Measurements from ENCODE around the gene ACTRT3.
A peak's percentile ranks its signal among the peaks of the same experiment; 100 is the strongest.

ACTRT3 gene

GRCh38 chr3:169771497-169772304 lies 2.3 kb upstream of the ACTRT3 start (continued):
- TF ChIP-seq ZNF664 (tag by site-specific recombination; IDR thresholded peaks at IDR 0.05) = 0 out of 2 replicates have a peak, but pooled peaks have one; percentile 12
- TF ChIP-seq ZNF174 (tag by site-specific recombination; IDR thresholded peaks at IDR 0.05) = no peak
- no peak for TF ChIP-seq ZNF747 (tag by site-specific recombination; IDR thresholded peaks at IDR 0.05)
- no peak for TF ChIP-seq ZIC2 (tag by site-specific recombination; IDR thresholded peaks at IDR 0.05)
- TF ChIP-seq ZNF2 (tag by site-specific recombination; IDR thresholded peaks at IDR 0.05) = no peak
- TF ChIP-seq ZNF529 (tag by site-specific recombination; IDR thresholded peaks at IDR 0.05; ENCODE audit: insufficient replicate concordance) = no peak
- TF ChIP-seq FEZF1 (tag by site-specific recombination; IDR thresholded peaks at IDR 0.05) = peak; percentile 44; the same call in 1 of the 2 replicates
- TF ChIP-seq SALL2 (tag by site-specific recombination; IDR thresholded peaks at IDR 0.05; ENCODE audit: borderline replicate concordance) = no peak
- TF ChIP-seq ZNF398 (tag by site-specific recombination; IDR thresholded peaks at IDR 0.05) = no peak
- peak; percentile 69 for TF ChIP-seq ZBTB17 (tag by site-specific recombination; IDR thresholded peaks at IDR 0.05)
- peak; percentile 90 for TF ChIP-seq ZEB2 (tag by site-specific recombination; IDR thresholded peaks at IDR 0.05)
- TF ChIP-seq ZNF624 (tag by site-specific recombination; IDR thresholded peaks at IDR 0.05) = no peak
- TF ChIP-seq ZNF555 (tag by site-specific recombination; conservative IDR thresholded peaks at IDR 0.05) = no peak
- TF ChIP-seq ZNF169 (tag by site-specific recombination; IDR thresholded peaks at IDR 0.05) = no peak
- TF ChIP-seq ZNF211 (tag by site-specific recombination; IDR thresholded peaks at IDR 0.05; ENCODE audit: low read depth) = no peak
- no peak for TF ChIP-seq ZNF621 (tag by site-specific recombination; IDR thresholded peaks at IDR 0.05)
- peak; percentile 53; the same call in 1 of the 2 replicates for TF ChIP-seq HIC1 (tag by site-specific recombination; IDR thresholded peaks at IDR 0.05)
- no peak for TF ChIP-seq ZNF776 (tag by site-specific recombination; IDR thresholded peaks at IDR 0.05; ENCODE audit: borderline replicate concordance)
- TF ChIP-seq ZNF341 (tag by site-specific recombination; IDR thresholded peaks at IDR 0.05; ENCODE audit: low read depth) = peak; percentile 42; the same call in 1 of the 2 replicates
- no peak for TF ChIP-seq ZNF645 (tag by site-specific recombination; IDR thresholded peaks at IDR 0.05)
- TF ChIP-seq ZBTB20 (tag by site-specific recombination; IDR thresholded peaks at IDR 0.05) = peak; percentile 98
- 0 out of 2 replicates have a peak, but pooled peaks have one; percentile 52 for TF ChIP-seq GLI4 (tag by site-specific recombination; IDR thresholded peaks at IDR 0.05)
- peak; percentile 58; the same call in 1 of the 2 replicates for TF ChIP-seq ZFP69B (tag by site-specific recombination; IDR thresholded peaks at IDR 0.05)
- no peak for TF ChIP-seq ZNF580 (tag by site-specific recombination; IDR thresholded peaks at IDR 0.05)
- no peak for TF ChIP-seq ZNF704 (tag by site-specific recombination; IDR thresholded peaks at IDR 0.05)
- peak; percentile 54; the same call in 1 of the 2 replicates for TF ChIP-seq ZNF366 (tag by site-specific recombination; conservative IDR thresholded peaks at IDR 0.05)
- peak; percentile 88 for TF ChIP-seq PRDM6 (tag by site-specific recombination; IDR thresholded peaks at IDR 0.05)
- no peak for TF ChIP-seq ZBTB6 (tag by site-specific recombination; IDR thresholded peaks at IDR 0.05)
- TF ChIP-seq IKZF3 (tag by site-specific recombination; IDR thresholded peaks at IDR 0.05) = 0 out of 2 replicates have a peak, but pooled peaks have one; percentile 29
- no peak for TF ChIP-seq ZNF132 (tag by site-specific recombination; IDR thresholded peaks at IDR 0.05; ENCODE audit: borderline replicate concordance)

Measured in HEK293 (cell line).